ENCODE measurements around the gene TRIM41.
"Not testable (repeated sequence)": the region's sequence is repeated elsewhere in the genome, so short reads cannot be mapped to it uniquely, and the experiment has no call there.

The TRIM41 gene

DNA sequence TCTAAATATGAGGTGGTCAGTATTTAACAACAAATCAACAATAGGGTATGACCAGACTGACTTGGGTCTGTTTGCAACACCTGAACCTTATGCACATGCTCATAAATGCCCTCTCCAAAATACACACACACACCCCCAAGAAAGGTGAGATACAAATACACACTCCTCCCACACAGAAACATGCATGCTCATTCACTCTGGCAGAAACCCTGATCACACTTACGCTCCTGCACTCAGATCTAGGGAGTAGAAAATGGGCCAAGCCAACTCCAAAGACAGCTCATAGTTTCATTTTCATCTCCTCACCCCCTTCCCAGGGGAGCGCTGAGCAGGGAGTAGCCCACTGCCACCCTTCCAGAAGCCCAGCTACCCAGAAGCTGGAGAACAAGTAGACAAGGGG lies 29.4 kb upstream of the TRIM41 start:
- no peak for DNase-seq

DNA sequence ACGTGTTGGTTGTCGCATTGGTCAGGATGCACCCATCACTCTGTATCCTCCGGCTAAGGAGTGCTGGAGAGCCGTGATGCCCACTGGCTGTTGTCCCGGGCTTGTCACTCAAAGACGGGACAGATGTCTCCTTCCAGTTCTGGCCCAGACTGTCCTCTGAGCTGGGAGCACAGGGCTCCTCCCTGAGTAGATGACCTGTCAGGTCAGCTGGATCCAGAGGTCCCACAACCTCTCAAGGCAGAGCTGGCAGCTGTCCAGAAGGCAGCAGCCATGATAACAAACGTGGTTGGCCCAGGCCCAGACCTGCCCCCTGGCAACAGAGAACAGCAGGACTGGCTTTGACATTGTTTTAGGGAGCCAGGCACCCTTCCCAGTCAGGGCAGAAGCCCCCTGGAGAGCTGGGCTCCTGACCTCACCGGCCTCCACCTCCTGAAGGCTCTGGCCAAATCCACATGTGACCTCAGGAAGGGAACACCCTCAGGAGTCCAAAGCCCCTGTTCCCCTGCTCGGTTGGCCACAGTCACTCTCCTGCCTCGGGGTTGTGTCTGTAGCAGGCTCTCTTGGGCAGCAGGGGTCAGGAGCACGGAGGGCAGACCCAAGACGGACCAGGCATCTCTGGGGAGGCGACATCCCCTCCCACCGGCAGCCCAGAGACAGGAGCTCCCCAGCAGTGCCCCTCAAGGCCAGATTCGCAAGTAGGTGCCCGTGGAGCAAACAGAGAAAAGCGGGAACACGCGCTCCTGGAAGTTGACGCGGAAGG lies 28.4 kb upstream of the TRIM41 start:
- no peak for DNase-seq

DNA sequence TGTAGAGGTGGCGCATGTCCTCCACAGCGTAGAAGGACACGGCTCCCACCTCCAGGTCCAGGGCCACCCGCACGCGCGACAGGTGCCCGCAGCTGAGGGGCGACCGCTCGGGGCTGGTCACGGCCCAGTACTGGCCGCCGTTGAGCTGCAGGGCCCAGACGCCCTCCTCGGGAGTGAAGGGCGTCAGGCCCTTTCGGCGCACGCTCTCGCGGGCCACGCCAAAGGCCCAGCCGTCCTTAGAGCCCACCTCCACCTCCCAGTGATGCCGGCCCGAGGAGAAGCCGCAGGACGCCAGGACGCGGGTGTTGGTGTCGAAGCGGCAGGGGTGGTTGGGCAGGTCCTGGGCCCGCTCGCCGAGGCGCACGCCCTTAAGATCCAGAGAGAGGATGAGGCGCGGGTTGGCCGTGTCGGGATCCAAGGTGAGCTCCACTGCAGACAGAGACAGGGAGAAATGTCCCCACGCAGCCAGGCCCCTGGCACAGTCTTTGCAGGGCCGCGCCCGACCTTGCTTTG lies 27.8 kb upstream of the TRIM41 start:
- DNase-seq = no peak

DNA sequence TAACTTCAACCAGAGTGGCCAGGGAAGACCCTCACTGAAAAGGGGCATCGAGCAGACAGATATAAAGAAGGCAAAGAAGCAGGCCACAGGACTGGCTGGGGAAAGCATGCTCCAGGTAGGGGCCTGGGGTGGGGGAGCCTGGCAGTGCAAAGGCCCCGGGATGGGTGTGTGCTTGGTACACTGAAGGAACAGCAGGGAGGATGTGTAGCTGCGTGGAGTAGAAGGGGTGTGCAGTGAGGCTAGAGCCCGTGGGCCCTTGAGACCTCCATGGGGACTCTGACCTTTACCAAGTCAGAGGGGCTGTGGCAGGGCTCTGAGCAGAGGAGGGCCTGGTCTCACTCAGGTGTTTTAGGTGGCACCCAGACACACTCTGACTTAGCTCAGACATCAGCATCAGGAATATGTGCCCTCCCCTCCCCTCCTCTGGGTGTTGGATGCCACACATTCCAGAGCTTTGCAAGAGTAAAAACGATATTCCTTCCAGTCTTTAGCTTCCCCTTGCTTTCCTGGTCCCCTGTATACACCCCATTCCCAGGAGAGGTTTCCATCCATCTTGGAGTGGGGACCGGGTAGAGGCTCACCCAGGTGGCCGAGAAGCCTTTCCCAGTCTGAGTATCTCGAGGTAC lies 25.6 kb upstream of the TRIM41 start:
- DNase-seq = no peak

DNA sequence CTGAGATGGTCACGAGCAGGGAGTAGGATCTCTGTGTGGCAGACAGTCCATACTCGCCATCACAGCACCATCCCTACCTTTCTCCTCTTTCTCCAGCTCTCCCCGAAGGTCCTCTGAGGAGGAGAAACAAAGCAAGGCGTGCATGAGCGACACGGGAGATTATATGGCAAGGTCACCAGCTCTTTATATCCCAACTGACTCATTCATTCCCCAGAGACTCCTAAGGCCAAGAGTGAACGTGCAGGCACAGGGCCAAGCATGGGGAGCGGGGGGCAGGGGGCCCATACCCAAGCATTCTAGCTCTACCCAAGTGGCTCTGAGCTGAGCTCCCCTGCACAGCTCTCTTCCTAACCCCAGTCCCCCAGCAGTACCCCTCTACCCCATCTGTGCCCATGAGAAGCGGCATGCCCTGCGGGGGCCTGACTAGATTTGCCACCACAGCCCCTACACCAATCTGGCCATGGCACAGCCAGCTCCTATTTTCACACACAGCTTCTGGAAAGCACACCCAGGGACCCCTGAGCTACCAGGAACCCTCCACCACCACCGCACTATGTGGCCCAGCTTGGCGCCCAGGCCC lies 24.9 kb upstream of the TRIM41 start:
- DNase-seq = no peak

DNA sequence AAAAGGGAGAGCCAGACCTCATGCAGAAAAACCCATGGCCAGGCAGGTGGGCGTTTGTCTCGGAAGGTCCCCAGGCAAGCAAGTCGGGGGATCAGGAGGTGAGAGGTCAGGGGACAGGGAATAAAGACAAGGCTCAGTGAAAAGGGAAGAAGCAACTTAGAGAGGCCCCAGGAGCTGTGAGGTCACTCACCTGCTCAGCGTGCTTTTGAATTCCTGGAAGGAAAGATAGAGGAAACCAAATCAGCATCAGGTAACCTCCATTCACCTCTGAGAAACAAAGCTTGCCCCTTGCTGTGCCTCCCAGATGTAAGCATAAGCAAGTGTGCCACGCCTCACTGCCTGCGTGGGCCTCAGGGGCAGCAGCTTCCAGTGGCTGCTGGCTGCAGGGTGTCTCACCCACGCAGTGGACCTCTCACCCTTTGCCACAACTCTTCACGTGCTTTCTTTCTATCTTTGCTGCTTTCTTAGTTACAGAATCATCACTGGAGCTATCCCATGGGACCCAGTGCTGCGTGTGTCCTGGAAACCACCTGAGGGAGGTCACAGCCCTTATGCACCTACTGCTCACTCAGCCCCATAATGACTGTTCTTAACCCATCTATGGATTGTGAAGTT lies 24.1 kb upstream of the TRIM41 start:
- no peak for DNase-seq

DNA sequence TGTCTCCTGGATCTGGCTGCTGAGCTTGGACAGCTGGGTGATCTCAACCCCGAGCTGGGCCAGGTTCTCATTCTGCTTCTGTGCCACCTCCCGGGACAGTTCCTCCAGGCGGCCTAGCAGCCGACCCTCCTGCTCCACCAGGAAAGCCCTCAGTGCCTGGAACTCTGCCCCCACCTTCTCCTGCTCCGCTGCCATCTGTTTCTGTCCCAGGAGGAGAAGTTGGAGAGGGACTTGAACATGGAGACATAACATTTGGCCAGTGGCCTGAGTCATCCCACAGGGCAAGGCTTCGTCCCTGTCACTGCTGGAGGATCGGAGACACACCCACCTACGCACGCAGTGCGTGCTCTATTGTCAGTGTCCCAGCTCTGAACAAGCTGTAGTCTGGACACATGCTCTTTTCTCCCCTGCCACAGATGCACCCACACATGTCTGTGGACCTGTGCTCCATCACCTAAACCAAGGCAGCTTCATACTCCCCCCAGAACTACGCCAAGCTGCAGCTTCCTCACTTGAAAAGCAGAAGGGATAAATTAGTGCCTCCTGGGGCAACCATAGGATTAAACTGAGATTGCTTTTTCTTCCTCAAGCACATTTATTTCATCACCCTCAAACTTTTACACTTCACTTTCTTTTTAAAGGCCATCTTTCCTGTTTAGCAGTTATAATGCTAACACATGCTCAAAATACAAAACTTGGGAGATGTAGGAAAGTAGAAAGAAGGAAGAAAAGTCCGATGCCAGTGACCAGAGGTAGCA lies 23.0 kb upstream of the TRIM41 start:
- no peak for DNase-seq

DNA sequence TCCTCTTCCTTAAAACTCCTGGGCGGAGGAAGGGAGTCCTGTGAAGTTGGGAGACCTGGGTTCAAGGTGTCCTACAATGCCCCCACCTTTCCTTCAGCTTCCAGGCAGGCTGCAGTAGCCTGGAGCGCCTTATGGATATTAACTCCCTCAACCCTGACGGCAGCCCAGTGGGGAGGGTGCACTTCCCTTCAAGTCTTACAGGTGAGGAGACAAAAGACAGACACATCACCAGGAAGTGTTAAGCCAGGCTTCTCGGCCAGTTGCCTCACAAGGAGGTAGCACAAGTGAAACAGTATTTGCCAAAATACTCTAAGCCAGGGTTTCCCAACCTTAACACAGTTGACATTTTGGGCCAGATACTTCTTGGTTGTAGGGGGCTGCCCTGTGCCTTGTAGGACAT lies 22.3 kb upstream of the TRIM41 start:
- DNase-seq = no peak

DNA sequence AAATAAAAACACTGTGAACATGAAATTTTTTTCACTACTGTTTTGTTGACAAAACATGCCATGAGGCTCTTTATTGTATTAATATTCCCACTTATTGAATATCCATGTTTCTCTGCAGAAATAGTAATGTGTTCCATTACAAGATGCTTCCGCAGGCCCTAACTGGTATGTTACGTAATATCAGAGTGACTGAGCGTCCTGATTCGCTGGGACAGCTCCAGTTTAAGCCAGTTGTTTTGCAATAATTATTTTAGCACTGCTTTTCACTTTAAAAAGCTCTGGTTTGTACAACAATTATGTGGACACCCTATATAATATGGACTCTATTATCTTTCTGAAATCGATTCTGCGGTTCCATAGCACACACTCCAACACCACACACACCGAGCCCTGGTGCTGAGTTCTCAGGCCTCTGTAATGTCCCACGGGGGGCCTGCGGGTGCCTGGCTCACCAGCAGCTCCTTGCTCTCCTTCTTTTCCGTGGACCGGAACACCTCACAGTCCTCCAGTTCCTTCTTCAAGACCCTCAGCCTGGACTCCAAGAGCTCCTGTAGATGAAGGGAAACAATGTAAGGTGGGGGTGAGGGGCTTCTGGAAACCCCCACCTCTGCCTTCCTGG lies 19.9 kb upstream of the TRIM41 start:
- no peak for DNase-seq

DNA sequence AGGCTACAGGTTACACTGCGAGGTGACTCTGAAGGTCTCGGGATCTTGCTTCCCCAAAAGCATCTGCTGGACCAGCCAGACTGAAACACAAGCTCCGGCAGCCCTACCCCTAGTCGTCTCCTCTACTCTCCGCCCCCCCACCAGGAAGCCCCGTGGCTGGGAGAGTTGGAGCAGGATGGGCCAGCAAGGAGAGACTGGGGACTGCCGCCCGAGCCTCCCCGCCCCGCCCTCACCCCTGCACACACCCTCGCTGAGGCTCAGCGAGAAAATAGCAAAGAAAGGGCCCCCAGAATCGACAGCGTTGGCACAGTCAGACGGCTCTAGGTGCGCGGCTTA lies 19.3 kb upstream of the TRIM41 start:
- DNase-seq = no peak

DNA sequence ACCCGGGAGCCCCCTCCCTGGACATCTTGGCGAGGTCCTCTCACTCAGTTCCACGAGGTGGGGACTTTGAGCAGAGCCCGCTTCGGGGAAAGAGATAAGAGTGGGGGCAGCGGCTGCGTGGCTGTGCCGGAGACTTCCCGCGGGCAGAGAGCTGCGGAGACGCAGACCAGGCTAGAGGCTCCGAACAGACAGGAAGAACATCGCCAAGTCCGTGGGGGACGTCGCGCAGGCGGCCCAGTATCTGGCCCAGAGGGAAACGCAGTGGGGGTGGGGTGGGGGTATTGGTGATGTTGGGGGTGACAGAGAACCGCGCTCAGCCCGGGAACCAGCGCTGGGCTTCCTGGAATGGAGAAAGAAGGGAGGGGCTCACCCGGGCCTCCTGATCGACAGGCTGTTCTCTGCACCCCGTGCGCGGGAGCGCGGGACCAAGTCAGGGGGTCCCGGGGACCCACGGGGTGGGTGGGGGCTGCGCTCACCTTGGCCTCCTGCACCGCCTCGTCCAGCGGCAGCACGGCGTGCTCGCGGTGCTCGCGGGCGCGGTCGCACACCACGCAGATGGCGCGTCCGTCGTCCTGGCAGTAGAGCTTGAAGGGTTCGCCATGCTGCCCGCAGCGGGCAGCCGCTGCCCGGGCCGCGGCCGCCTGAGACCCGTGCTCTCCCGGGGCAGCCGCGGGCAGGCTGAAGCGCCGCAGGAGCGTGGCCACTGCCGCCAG lies 18.8 kb upstream of the TRIM41 start:
- no peak for DNase-seq

DNA sequence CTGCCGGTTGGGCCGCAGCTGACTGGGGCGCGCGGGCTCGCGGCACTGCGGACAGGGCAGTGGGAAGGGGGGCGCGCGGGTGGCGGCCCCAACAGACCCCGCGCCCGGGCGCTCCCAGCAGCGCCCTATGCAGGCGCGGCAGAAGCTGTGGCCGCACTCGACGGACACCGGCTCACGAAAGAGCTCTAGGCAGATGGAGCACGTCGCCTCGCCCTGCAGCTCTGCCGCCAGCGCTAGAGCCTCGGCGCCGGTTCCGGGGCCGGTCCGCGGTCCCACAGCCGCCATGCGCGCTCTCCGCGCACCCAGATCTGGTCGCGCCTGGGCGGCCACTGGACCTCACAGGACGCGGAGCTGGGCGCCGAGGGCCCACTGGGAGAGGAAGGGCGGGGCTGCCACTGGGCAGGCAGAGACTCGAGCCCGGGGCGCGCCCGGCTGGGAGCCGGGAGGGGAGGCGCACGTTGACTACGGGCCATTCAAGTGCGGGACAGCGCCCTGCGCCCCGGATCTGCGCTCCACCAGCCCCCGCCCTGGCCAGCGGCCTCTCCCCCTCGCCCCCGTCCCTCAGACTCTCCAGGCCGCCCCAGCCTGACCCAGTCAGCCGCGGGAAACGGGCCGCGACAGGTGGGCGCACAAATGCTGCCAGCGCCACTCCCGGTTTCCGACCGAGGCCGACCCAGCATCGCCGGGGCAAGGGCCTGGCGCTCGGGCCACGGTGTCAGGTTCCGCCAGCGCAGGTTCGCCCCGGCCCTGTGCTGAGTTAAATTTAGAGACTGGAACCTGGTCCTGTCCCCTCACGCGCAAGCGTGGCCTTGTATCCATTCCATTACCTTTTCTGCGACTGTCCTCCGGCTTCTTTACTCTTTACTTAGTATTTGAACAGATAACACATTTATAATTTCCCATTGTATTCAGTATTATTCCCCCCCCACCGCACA lies 18.0 kb upstream of the TRIM41 start, which contains the start of gene TRIM7:
Gene TRIM7, minus strand, starts transcription at position 371 of the 935 bp plus-strand sequence. Its CDS starts 86 bp downstream, at position 285.
- no peak for DNase-seq

DNA sequence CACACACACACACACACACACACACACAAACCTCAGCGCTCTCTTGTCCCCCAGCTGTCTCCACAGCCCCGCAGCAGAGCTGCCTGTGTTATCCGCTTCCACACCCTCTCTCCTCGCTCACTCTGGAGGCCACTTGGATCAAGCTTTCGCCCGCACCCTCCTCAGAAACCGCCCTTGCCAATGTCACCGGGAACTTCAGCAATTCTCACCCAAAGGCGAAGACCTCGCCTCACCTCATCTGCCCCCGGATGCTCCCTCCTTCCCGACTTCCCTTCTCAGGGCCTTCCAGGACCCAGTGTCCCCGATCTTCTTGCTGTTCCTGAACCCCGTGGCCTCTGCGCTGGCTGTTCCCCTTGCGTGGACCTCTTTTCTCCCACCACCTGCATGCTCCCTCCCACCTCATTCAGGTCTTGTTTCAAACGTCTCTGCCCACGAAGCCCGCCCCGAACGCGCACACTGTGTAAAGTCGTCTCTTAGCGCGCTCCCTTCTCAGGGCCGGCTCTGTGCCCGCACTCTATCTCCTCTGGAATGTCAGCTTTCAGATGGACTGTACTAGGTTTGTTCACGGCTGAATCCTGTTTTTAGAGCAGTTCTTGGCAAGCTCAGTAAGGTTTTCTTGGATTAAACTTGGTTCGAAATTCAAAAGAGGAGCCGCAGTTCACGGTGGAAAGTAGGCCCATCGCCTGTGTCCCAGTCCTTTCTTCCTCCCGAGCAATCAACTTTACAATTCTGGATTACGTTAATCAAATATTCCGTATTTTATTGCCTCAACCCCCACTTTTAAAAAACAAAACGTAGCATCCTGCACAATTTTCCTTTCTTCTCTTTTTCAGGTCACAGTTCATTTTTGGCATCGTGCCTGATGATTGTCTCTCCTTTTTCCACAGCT lies 17.1 kb upstream of the TRIM41 start:
- no peak for DNase-seq

DNA sequence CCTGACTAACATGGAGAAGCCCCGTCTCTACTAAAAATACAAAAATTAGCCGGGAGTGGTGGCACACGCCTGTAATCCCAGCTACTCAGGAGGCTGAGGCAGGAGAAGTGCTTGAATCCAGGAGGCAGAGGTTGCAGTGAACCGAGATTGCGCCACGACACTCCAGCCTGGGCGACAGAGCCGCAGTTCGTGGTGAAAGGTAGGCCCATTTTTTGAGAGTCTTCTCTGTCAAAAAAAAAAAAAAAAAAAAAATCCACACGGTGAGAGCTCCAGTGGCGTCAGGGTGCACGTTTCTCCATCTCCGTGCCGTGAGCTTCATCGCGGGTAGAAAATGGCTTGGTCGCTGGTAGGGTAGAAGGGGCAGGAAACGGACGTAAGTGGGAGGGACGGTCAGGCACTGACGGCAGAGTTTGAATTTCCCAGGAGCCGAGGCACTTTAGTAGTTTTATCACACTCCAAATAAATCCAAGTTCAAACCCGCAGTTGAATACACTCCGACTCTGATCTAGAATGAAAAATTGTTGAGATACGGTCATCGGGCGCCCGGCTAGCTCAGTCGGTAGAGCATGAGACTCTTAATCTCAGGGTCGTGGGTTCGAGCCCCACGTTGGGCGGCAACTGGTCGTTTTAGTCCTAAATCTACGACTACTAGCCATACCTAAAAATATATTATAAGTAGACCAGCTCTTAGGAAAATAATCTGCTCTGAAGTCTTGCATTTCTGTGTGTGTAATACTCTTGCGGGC lies 15.7 kb upstream of the TRIM41 start:
- DNase-seq = no peak

DNA sequence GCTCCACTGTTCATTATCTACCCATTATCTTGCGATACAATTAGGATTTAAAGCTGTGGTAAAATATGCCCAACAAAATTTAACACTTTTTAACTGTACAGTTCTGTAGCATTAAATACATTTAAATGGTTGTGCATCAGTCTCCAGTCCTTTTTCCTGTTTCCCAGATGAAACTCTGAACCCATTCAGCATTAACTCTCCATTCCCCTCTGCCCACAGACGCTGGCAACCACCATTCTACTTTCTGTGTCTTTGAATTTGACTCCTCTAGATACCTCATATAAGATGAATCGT lies 15.2 kb upstream of the TRIM41 start:
- DNase-seq = no peak

DNA sequence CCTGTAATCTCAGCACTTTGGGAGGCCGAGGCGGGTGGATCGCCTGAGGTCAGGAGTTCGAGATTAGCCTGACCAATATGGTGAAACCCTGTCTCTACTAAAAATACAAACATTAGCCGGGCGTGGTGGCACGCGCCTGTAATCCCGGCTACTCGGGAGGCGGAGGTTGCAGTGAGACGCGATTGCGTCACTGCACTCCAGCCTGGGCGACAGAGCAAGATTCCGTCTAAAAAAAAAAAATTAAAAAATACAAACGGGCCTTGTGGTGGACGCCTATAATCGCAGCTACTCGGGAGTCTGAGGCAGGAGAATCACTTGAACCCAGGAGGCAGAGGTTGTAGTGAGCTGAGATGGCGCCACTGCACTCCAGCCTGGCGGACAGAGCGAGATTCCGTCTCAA lies 14.1 kb upstream of the TRIM41 start:
- not testable (repeated sequence) for DNase-seq

DNA sequence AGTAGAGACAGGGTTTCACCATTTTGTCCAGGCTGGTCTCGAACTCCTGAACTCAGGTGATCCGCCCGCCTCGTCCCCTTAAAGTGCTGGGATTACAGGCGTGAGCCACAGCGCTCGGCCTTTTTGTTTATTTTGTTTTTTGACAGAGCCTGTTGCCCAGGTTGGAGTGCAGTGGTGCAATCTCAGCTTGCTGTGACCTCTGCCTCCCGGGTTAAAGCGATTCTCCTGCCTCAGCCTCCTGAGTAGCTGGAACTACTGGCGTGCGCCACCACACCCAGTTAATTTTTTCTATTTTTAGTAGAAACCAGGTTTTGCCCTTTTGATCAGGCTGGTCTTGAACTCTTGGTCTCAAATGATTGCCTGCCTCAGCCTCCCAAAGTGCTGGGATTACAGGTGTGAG lies 12.9 kb upstream of the TRIM41 start:
- DNase-seq = not testable (repeated sequence)

DNA sequence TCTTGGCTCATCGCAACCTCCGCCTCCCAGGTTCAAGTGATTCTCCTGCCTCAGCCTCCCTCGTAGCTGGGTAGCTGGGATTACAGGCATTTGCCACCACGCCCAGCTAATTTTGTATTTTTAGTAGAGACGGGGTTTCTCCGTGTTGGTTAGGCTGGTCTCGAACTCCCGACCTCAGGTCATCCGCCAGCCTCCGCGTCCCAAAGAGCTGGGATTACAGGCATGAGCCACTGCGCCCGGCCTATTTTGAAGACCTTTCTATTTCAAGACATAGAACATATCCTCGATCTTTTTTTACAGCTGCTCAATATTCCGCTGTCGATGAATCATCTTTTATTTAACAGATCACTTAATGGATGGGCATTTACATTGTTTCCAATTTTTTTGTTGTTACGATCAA lies 12.4 kb upstream of the TRIM41 start:
- DNase-seq = not testable (repeated sequence)

DNA sequence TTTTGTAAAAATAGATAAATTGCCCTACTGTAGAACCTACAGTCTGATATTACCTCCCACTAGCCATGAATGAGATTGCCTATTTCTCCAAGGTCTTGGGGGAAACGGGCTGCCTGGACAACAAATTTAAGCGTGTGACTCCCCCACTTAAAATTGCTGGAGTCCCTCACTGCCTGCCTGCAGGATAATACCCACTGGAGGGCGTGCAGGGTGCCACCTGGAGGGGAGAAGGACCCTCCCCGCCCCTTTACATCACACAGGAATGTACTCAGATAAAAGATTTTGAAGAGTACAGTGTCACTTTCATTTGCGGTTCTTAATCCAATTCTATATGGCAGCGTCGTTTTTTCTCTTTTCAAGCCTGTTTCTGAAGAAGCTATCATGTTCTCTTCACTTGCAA lies 11.9 kb upstream of the TRIM41 start:
- DNase-seq = no peak

Data from NCI-H187 (cell line).